ENCODE data around the gene TK2. TPM values are rescaled to one million over a fixed set of nuclear protein-coding genes. Genes with fewer than 3 reads are reported as not detected.

The TK2 gene
- total RNA-seq, 1 experiment from 2014 or later, result 5.0 TPM

DNA sequence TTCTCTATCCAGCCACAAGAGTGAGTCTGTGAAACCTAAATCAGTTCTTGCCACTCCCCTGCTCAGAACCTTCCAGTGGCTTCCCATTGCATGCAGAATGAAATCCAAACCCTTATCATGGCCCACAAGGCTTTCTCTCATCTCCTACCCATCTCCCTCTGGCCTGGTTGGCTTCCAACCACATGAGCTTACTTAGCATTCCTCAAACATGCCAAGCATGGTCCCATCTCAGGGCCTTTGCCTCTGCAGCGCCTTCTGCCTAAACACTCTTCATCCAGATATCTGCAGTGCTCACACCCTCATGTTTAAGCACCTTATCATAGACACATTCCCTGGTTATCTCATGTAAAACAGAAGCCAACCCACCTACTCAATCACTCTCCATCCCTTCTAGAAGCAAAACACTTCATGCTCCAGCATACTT is 15.5 kb downstream of the TK2 start:
- no peak for TF ChIP-seq TP53 (CRISPR knock-in tag; IDR thresholded peaks at IDR 0.05)
- no peak for TF ChIP-seq ZNF396 (CRISPR knock-in tag; IDR thresholded peaks at IDR 0.05; ENCODE audit: borderline replicate concordance)
- TF ChIP-seq ATF1 (CRISPR knock-in tag; IDR thresholded peaks at IDR 0.05), result no peak
- no peak for TF ChIP-seq ZNF671 (CRISPR knock-in tag; IDR thresholded peaks at IDR 0.05)
- no peak for TF ChIP-seq RORB (CRISPR knock-in tag; IDR thresholded peaks at IDR 0.05)
- no peak for TF ChIP-seq NFATC4 (CRISPR knock-in tag; IDR thresholded peaks at IDR 0.05)
- TF ChIP-seq ZNF263 (CRISPR knock-in tag; IDR thresholded peaks at IDR 0.05; ENCODE audit: low read depth), result no peak
- no peak for TF ChIP-seq MXD4 (CRISPR knock-in tag; IDR thresholded peaks at IDR 0.05; ENCODE audit: borderline replicate concordance)
- TF ChIP-seq, protein P1, sequence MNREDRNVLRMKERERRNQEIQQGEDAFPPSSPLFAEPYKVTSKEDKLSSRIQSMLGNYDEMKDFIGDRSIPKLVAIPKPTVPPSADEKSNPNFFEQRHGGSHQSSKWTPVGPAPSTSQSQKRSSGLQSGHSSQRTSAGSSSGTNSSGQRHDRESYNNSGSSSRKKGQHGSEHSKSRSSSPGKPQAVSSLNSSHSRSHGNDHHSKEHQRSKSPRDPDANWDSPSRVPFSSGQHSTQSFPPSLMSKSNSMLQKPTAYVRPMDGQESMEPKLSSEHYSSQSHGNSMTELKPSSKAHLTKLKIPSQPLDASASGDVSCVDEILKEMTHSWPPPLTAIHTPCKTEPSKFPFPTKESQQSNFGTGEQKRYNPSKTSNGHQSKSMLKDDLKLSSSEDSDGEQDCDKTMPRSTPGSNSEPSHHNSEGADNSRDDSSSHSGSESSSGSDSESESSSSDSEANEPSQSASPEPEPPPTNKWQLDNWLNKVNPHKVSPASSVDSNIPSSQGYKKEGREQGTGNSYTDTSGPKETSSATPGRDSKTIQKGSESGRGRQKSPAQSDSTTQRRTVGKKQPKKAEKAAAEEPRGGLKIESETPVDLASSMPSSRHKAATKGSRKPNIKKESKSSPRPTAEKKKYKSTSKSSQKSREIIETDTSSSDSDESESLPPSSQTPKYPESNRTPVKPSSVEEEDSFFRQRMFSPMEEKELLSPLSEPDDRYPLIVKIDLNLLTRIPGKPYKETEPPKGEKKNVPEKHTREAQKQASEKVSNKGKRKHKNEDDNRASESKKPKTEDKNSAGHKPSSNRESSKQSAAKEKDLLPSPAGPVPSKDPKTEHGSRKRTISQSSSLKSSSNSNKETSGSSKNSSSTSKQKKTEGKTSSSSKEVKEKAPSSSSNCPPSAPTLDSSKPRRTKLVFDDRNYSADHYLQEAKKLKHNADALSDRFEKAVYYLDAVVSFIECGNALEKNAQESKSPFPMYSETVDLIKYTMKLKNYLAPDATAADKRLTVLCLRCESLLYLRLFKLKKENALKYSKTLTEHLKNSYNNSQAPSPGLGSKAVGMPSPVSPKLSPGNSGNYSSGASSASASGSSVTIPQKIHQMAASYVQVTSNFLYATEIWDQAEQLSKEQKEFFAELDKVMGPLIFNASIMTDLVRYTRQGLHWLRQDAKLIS (CRISPR knock-in tag; IDR thresholded peaks at IDR 0.05; ENCODE audit: borderline replicate concordance), result no peak
- no peak for TF ChIP-seq NR1H2 (CRISPR knock-in tag; IDR thresholded peaks at IDR 0.05)
- H3K4me3 Mint-ChIP-seq, result no peak overlapping the region
- no peak overlapping the region for H3K27ac Mint-ChIP-seq
- ATAC-seq (no peak), DNase-seq (ENCODE audit: low spot score) (no peak)
- no peaks in the 10 kb centered on the region for H3K4me1 Mint-ChIP-seq
- H3K9me3 Mint-ChIP-seq, result no peaks in the 10 kb centered on the region
- ChIA-PET CTCF (no interaction called here), POLR2A (no interaction called here)
- H3K36me3 Mint-ChIP-seq, result no peaks in the 10 kb centered on the region
- no peaks in the 10 kb centered on the region for H3K27me3 Mint-ChIP-seq (ENCODE audit: low read depth)

DNA sequence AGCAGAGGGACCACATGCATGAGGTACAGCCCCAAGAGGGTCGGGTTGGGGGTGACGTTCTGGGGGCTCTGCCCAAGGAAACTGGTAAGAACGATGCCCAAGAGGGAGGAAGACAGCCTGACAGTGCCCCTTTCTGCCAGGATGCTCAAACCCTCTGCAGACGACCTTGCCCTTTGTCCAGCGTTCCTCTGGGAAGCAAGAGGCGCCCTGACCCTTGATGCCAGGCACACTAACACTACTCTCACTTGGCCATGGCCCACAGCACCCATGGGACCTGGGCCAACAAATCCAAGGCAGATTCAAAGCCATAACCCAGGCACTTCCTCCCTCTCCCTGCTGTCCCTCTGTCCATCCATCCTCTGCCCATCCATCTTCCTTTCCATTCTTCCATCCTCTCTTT is 20.4 kb downstream of the TK2 start:
- ATAC-seq, result no peak
- CTCF ChIA-PET, result no interaction called here

More for the DNA sequence above, 20.4 kb downstream of the TK2 start:
- no peaks in the 10 kb centered on the region for H3K9me3 Mint-ChIP-seq
- peaks cover 8% of the 10 kb centered on the region; the same call in 1 of the 2 replicates for H3K36me3 Mint-ChIP-seq
- no peak for DNase-seq (ENCODE audit: low spot score)
- no peak overlapping the region for H3K27ac Mint-ChIP-seq
- H3K4me3 Mint-ChIP-seq, result no peak overlapping the region
- POLR2A ChIA-PET, result no interaction called here
- H3K4me1 Mint-ChIP-seq, result no peaks in the 10 kb centered on the region
- no peak for TF ChIP-seq HMGA2 (CRISPR knock-in tag; IDR thresholded peaks at IDR 0.05)
- TF ChIP-seq, protein P2, sequence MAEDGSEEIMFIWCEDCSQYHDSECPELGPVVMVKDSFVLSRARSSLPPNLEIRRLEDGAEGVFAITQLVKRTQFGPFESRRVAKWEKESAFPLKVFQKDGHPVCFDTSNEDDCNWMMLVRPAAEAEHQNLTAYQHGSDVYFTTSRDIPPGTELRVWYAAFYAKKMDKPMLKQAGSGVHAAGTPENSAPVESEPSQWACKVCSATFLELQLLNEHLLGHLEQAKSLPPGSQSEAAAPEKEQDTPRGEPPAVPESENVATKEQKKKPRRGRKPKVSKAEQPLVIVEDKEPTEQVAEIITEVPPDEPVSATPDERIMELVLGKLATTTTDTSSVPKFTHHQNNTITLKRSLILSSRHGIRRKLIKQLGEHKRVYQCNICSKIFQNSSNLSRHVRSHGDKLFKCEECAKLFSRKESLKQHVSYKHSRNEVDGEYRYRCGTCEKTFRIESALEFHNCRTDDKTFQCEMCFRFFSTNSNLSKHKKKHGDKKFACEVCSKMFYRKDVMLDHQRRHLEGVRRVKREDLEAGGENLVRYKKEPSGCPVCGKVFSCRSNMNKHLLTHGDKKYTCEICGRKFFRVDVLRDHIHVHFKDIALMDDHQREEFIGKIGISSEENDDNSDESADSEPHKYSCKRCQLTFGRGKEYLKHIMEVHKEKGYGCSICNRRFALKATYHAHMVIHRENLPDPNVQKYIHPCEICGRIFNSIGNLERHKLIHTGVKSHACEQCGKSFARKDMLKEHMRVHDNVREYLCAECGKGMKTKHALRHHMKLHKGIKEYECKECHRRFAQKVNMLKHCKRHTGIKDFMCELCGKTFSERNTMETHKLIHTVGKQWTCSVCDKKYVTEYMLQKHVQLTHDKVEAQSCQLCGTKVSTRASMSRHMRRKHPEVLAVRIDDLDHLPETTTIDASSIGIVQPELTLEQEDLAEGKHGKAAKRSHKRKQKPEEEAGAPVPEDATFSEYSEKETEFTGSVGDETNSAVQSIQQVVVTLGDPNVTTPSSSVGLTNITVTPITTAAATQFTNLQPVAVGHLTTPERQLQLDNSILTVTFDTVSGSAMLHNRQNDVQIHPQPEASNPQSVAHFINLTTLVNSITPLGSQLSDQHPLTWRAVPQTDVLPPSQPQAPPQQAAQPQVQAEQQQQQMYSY (CRISPR knock-in tag; IDR thresholded peaks at IDR 0.05), result no peak
- TF ChIP-seq, protein P3, sequence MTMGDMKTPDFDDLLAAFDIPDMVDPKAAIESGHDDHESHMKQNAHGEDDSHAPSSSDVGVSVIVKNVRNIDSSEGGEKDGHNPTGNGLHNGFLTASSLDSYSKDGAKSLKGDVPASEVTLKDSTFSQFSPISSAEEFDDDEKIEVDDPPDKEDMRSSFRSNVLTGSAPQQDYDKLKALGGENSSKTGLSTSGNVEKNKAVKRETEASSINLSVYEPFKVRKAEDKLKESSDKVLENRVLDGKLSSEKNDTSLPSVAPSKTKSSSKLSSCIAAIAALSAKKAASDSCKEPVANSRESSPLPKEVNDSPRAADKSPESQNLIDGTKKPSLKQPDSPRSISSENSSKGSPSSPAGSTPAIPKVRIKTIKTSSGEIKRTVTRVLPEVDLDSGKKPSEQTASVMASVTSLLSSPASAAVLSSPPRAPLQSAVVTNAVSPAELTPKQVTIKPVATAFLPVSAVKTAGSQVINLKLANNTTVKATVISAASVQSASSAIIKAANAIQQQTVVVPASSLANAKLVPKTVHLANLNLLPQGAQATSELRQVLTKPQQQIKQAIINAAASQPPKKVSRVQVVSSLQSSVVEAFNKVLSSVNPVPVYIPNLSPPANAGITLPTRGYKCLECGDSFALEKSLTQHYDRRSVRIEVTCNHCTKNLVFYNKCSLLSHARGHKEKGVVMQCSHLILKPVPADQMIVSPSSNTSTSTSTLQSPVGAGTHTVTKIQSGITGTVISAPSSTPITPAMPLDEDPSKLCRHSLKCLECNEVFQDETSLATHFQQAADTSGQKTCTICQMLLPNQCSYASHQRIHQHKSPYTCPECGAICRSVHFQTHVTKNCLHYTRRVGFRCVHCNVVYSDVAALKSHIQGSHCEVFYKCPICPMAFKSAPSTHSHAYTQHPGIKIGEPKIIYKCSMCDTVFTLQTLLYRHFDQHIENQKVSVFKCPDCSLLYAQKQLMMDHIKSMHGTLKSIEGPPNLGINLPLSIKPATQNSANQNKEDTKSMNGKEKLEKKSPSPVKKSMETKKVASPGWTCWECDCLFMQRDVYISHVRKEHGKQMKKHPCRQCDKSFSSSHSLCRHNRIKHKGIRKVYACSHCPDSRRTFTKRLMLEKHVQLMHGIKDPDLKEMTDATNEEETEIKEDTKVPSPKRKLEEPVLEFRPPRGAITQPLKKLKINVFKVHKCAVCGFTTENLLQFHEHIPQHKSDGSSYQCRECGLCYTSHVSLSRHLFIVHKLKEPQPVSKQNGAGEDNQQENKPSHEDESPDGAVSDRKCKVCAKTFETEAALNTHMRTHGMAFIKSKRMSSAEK (CRISPR knock-in tag; IDR thresholded peaks at IDR 0.05; ENCODE audit: borderline replicate concordance), result no peak
- TF ChIP-seq ZNF138 (CRISPR knock-in tag; conservative IDR thresholded peaks at IDR 0.05), result no peak
- TF ChIP-seq, protein P4, sequence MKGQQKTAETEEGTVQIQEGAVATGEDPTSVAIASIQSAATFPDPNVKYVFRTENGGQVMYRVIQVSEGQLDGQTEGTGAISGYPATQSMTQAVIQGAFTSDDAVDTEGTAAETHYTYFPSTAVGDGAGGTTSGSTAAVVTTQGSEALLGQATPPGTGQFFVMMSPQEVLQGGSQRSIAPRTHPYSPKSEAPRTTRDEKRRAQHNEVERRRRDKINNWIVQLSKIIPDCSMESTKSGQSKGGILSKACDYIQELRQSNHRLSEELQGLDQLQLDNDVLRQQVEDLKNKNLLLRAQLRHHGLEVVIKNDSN (CRISPR knock-in tag; IDR thresholded peaks at IDR 0.05), result no peak
- no peaks in the 10 kb centered on the region; the same call in 1 of the 2 replicates for H3K27me3 Mint-ChIP-seq (ENCODE audit: low read depth)
